Measurements from ENCODE around the gene CLNK. TPM values are rescaled to one million over a fixed set of nuclear protein-coding genes. Genes with fewer than 3 reads are reported as not detected.

The CLNK gene, protein sequence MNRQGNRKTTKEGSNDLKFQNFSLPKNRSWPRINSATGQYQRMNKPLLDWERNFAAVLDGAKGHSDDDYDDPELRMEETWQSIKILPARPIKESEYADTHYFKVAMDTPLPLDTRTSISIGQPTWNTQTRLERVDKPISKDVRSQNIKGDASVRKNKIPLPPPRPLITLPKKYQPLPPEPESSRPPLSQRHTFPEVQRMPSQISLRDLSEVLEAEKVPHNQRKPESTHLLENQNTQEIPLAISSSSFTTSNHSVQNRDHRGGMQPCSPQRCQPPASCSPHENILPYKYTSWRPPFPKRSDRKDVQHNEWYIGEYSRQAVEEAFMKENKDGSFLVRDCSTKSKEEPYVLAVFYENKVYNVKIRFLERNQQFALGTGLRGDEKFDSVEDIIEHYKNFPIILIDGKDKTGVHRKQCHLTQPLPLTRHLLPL
- not detected in 2 replicates for total RNA-seq

DNA sequence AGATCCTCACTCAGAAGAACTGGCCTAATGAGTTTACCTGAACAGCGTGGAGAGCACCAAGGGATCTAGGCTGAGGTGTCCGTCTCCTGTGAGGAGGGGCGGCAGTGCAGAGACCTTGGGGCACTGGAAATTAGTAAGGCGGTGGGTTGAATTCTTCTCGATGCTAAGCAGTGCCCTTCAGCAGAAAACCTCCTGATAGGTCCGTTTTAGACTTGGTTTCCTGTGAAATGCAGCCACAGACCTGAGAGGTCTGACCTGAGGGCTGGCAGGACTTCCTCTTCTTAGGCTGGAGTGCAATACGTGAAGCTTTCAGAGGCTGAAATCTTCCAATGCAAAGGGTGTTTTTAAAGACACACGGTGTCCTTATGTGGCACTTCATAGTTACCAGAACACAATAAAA is at the start of gene CLNK:
TSS of gene CLNK (minus strand) at position 138 of the 400 bp plus-strand sequence. CDS start 16,899 bp downstream, outside the sequence.

DNA sequence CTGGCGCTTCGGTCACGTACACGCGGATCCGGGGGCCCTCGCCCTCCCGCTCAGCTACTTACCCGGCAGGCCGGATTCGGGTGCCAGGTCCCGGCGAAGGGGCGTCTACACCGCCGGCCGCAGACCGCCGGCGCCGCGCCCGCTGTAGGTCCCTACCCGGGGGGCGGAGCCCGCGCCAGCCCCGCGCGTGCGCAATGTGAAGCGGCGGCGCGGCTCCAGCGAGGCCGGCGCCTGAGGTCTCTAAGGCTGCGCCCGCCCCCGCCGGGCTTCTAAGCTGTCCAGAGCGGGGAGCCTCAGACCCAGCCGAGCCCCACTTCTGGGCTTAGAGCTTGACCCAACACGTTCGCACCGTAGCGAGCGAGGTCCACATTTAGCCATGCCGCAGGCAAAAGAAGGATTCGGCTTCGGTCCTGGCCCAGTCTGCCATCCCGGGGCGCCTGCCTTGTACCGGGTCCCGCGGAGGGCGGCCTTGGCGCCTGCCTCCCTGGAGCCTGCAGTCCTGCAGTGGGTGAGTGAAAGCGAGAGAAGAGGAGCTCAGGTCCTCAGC is 227.2 kb downstream of the CLNK start, which contains the start of gene ZNF518B:
TSS of gene ZNF518B (minus strand) at position 172 of the 547 bp plus-strand sequence. CDS start 11,098 bp downstream, outside the sequence.

Other genes starting within 250 kb of the CLNK start
- 39.4 and 49.3 TPM in 2 replicates for gene ZNF518B, start 227.3 kb downstream of the CLNK start, total RNA-seq

Measured in hair follicle dermal papilla cell (primary cell).